Neural progenitor cell (in vitro differentiated cells): ENCODE measurements around the gene CHAC1. TPM values are rescaled to one million over a fixed set of nuclear protein-coding genes. Genes with fewer than 3 reads are reported as not detected.
A peak's percentile ranks its signal among the peaks of the same experiment; 100 is the strongest.

Experiments
- DNase-seq: peaks from one replicate; pipeline ENCODE4 v3.0.0-alpha.2; 2016; ENCODE audit warnings: low spot score
- H2AFZ ChIP-seq: fragments of 200-600 bp; sonication (generic); replicated peaks from 2 replicates; pipeline ENCODE4 v1.6.1; 2016; ENCODE audit warnings: antibody characterized with exemption
- H3F3A ChIP-seq: fragments of 200-600 bp; sonication (generic); 2 replicates; pipeline ENCODE4 v1.6.1; 2016; ENCODE audit warnings: antibody characterized with exemption, low read depth
- H3K27ac ChIP-seq: fragments of 200-600 bp; sonication (generic); 2 replicates; pipeline ENCODE4 v1.5.1; 2016; ENCODE audit warnings: mild to moderate bottlenecking
- H3K27me3 ChIP-seq: fragments of 200-600 bp; sonication (generic); 2 replicates; pipeline ENCODE4 v1.6.1; 2016; ENCODE audit warnings: mild to moderate bottlenecking, moderate library complexity
- H3K36me3 ChIP-seq: fragments of 200-600 bp; sonication (generic); 2 replicates; pipeline ENCODE4 v1.5.1; 2016
- H3K4me1 ChIP-seq: fragments of 200-600 bp; sonication (generic); 2 replicates; pipeline ENCODE4 v1.6.1; 2016; ENCODE audit warnings: mixed run types
- H3K4me2 ChIP-seq: fragments of 200-600 bp; sonication (generic); 2 replicates; pipeline ENCODE4 v1.6.1; 2016
- H3K4me3 ChIP-seq: fragments of 200-600 bp; sonication (generic); 2 replicates; pipeline ENCODE4 v1.5.1; 2016
- H3K79me2 ChIP-seq: fragments of 200-600 bp; sonication (generic); 2 replicates; pipeline ENCODE4 v1.6.1; 2016; ENCODE audit warnings: low read depth
- H3K9ac ChIP-seq: fragments of 200-600 bp; sonication (generic); 2 replicates; pipeline ENCODE4 v1.6.1; 2016
- H3K9me3 ChIP-seq: fragments of 200-600 bp; sonication (generic); 2 replicates; pipeline ENCODE4 v1.5.1; 2016; ENCODE audit warnings: low read depth
- H4K20me1 ChIP-seq: fragments of 200-600 bp; sonication (generic); 2 replicates; pipeline ENCODE4 v1.6.1; 2016; ENCODE audit warnings: low read depth
- H3K27ac Mint-ChIP-seq: 3 replicates; pipeline ENCODE4 v1.8.0; 2021; ENCODE audit warnings: mixed read lengths
- H3K27me3 Mint-ChIP-seq: 2 replicates; pipeline ENCODE4 v1.8.0; 2022; ENCODE audit warnings: low read depth, mild to moderate bottlenecking, inconsistent platforms, moderate library complexity, mixed read lengths; ENCODE audit not compliant: insufficient read depth
- H3K36me3 Mint-ChIP-seq: 3 replicates; pipeline ENCODE4 v1.8.0; 2021; ENCODE audit warnings: mixed read lengths
- H3K4me1 Mint-ChIP-seq: 3 replicates; pipeline ENCODE4 v1.8.0; 2021; ENCODE audit warnings: mixed read lengths
- H3K4me3 Mint-ChIP-seq: 3 replicates; pipeline ENCODE4 v1.8.0; 2021; ENCODE audit warnings: mild to moderate bottlenecking, moderate library complexity, mixed read lengths
- H3K9me3 Mint-ChIP-seq: 3 replicates; pipeline ENCODE4 v1.8.0; 2020; ENCODE audit warnings: mixed read lengths
- CTCF ChIP-seq: fragments of 200-600 bp; sonication (generic); IDR thresholded peaks from 2 replicates; pipeline ENCODE4 v1.5.1; 2017; ENCODE audit warnings: antibody characterized with exemption, mild to moderate bottlenecking
- EZH2 ChIP-seq: fragments of 200-600 bp; sonication (generic); IDR thresholded peaks from 2 replicates; pipeline ENCODE4 v1.6.1; 2017; ENCODE audit warnings: antibody characterized with exemption, mild to moderate bottlenecking, moderate library complexity
- EZH2phosphoT487 ChIP-seq: fragments of 200-600 bp; sonication (generic); IDR thresholded peaks from 2 replicates; pipeline ENCODE4 v1.6.1; 2017; ENCODE audit warnings: antibody characterized with exemption
- total RNA-seq: library from RNA; depleted of rRNA; stranded (reverse); fragments of >200 nt; gene quantifications from 2 replicates; pipeline ENCODE4 v1.2.3, GENCODE V29; 2015; ENCODE audit warnings: low replicate concordance

CHAC1 gene
- total RNA-seq, 1 donor from 2014 or later: 2.4 TPM

GRCh38 chr15:40958723-40959122, 5.5 kb downstream of the CHAC1 start:
- H3K4me1 Mint-ChIP-seq: peaks cover 26% of the 10 kb centered on the region
- Histone ChIP-seq H3F3A (no peaks in the 10 kb centered on the region), H3K9me3 (no peaks in the 10 kb centered on the region), H2AFZ (no peak overlapping the region), H3K36me3 (no peaks in the 10 kb centered on the region), H3K27me3 (peaks cover 6% of the 10 kb centered on the region), H3K4me3 (no peak overlapping the region), H3K27ac (no peak overlapping the region), H3K9ac (no peak overlapping the region), H4K20me1 (no peaks in the 10 kb centered on the region), H3K79me2 (no peaks in the 10 kb centered on the region), H3K4me1 (peaks cover 9% of the 10 kb centered on the region), H3K4me2 (no peak overlapping the region)
- no peak overlapping the region for H3K4me3 Mint-ChIP-seq
- no peak for DNase-seq
- peak overlapping the region; percentile 67 for H3K27ac Mint-ChIP-seq
- H3K36me3 Mint-ChIP-seq: peaks cover 3% of the 10 kb centered on the region
- peaks cover 4% of the 10 kb centered on the region for H3K9me3 Mint-ChIP-seq
- peaks cover 13% of the 10 kb centered on the region for H3K27me3 Mint-ChIP-seq
- TF ChIP-seq EZH2: no peak
- TF ChIP-seq EZH2phosphoT487: no peak
- TF ChIP-seq CTCF: no peak

GRCh38 chr15:40959331-40960141, 6.3 kb downstream of the CHAC1 start:
- no peak overlapping the region for H3K9ac ChIP-seq
- H2AFZ ChIP-seq: peak overlapping the region; percentile 52
- H3K4me1 ChIP-seq: peaks cover 9% of the 10 kb centered on the region
- Mint-ChIP-seq H3K36me3 (peaks cover 3% of the 10 kb centered on the region), H3K27ac (peak overlapping the region; percentile 67), H3K9me3 (peaks cover 4% of the 10 kb centered on the region), H3K4me3 (peak overlapping the region; percentile 12), H3K4me1 (peaks cover 18% of the 10 kb centered on the region), H3K27me3 (peaks cover 9% of the 10 kb centered on the region)
- H3K4me3 ChIP-seq: no peak overlapping the region
- no peaks in the 10 kb centered on the region for H3K27me3 ChIP-seq
- peak; percentile 38 for DNase-seq
- H3K4me2 ChIP-seq: no peak overlapping the region
- H4K20me1 ChIP-seq: no peaks in the 10 kb centered on the region
- no peak for TF ChIP-seq CTCF
- TF ChIP-seq EZH2: no peak
- no peak for TF ChIP-seq EZH2phosphoT487
- no peak overlapping the region for H3K27ac ChIP-seq
- no peaks in the 10 kb centered on the region for H3F3A ChIP-seq
- no peaks in the 10 kb centered on the region for H3K9me3 ChIP-seq
- no peaks in the 10 kb centered on the region for H3K79me2 ChIP-seq
- H3K36me3 ChIP-seq: no peaks in the 10 kb centered on the region

- H3K36me3 Mint-ChIP-seq: peaks cover 3% of the 10 kb centered on the region
- H3K4me3 Mint-ChIP-seq: peak overlapping the region; percentile 12
Measured at GRCh38 chr15:40960151-40960885, 7.0 kb downstream of the CHAC1 start.

More at GRCh38 chr15:40960151-40960885, 7.0 kb downstream of the CHAC1 start:
- Mint-ChIP-seq H3K27ac (peak overlapping the region; percentile 15), H3K27me3 (peaks cover 7% of the 10 kb centered on the region), H3K9me3 (peaks cover 4% of the 10 kb centered on the region), H3K4me1 (peaks cover 18% of the 10 kb centered on the region)
- Histone ChIP-seq H3K36me3 (no peaks in the 10 kb centered on the region), H3K4me2 (no peak overlapping the region), H3K27me3 (no peaks in the 10 kb centered on the region), H2AFZ (peak overlapping the region; percentile 52), H3K4me1 (peaks cover 9% of the 10 kb centered on the region), H3K4me3 (no peak overlapping the region), H4K20me1 (no peaks in the 10 kb centered on the region), H3K27ac (no peak overlapping the region), H3K9ac (no peak overlapping the region), H3K9me3 (no peaks in the 10 kb centered on the region), H3F3A (no peaks in the 10 kb centered on the region), H3K79me2 (no peaks in the 10 kb centered on the region)
- TF ChIP-seq EZH2phosphoT487 (no peak), CTCF (no peak), EZH2 (no peak)
- no peak for DNase-seq
